ENCODE data around the gene PLXND1.

Gene PLXND1

DNA sequence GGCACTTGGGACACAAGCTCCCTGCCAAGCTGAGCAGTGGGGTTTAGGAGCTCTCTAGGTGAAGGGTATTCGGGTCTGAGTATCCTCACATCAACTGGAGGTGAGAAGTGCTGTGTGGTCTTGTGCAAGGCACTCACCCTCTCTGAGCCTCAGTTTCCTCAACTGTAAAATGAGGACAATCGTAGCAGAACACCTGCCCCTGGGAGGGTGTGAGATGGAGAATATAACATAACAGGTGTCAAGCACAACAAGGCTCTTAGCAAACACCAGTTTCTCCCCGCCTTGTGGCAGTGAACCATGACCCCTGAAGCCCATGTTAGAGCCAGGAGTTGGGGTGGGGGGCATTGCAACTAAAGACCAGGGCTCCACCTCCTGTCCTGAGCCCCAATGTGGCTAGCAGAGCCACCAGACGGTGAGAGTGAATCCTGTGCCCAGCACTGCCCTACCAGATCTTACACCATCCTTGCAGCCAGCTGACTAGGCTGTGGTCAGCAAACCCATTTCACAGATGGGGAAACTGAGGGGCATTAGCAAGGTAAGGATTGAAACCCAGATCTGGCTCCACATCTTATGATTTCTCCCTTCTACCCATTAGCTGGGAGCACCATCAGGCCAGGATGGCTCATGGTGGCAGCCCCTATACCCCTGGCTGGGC, 2.6 kb upstream of the PLXND1 start:
- H3K4me3 ChIP-seq (replicated peaks in 1 of 2; ENCODE audit: low read depth in 2 of 2, low read length in 2 of 2) = no peak overlapping the region
- TF ChIP-seq CTCF (IDR thresholded peaks at IDR 0.05; ENCODE audit: low read depth, low read length) = no peak
- DNase-seq (ENCODE audit: low read depth in 2 of 2) = no peak

DNA sequence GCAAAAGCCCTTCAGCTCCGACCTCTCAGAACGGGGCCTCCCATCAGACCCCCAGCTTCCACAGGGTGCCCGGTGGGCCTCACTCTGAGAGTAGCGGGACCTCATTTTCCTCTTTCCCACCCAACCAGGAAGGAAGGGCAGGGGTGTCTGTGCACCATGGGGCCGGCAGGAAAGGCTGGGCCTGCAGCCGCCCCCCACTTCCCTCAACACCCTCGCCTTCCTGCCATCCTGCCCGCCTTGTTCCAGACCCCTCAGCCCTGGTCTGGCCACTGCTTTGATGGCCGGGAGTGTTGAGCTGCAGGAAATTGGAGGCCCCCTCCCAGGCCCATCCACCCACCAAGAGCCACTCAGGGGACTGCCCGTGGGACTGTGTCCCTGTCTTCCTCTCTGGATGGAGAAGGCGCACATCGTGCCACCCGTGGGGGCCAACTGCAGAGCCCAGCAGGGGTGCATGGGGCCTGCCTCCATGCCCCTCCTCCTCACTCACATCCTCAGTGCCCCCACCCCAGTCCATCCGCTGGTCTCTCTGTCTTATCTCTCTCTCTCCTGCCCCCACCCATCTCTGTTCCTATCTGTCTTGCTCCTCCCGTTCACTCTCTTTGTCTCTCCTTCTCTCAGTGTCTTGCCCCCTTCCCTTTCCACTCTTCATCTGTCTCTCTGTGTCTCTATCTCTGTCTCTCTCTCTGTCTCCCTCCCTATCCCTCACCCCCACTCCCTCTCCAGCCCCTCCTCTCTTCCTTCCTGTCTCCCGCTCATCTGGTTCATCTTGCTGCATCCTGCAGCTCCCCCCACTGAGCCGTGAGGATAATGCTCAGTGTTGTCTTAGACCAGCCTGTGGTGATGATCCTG, 1.8 kb upstream of the PLXND1 start:
- H3K4me3 ChIP-seq (replicated peaks in 1 of 2; ENCODE audit: low read depth in 2 of 2, low read length in 2 of 2) = no peak overlapping the region
- DNase-seq (ENCODE audit: low read depth in 2 of 2) = peak; percentile 75 to 79
- peak; percentile 21 for TF ChIP-seq CTCF (IDR thresholded peaks at IDR 0.05; ENCODE audit: low read depth, low read length)

GRCh38 chr3:129607391-129608068, 1.1 kb upstream of the PLXND1 start:
- TF ChIP-seq CTCF (IDR thresholded peaks at IDR 0.05; ENCODE audit: low read depth, low read length) = no peak
- DNase-seq (ENCODE audit: low read depth in 2 of 2) = peak in 1 of 2 donors; percentile 25

DNA sequence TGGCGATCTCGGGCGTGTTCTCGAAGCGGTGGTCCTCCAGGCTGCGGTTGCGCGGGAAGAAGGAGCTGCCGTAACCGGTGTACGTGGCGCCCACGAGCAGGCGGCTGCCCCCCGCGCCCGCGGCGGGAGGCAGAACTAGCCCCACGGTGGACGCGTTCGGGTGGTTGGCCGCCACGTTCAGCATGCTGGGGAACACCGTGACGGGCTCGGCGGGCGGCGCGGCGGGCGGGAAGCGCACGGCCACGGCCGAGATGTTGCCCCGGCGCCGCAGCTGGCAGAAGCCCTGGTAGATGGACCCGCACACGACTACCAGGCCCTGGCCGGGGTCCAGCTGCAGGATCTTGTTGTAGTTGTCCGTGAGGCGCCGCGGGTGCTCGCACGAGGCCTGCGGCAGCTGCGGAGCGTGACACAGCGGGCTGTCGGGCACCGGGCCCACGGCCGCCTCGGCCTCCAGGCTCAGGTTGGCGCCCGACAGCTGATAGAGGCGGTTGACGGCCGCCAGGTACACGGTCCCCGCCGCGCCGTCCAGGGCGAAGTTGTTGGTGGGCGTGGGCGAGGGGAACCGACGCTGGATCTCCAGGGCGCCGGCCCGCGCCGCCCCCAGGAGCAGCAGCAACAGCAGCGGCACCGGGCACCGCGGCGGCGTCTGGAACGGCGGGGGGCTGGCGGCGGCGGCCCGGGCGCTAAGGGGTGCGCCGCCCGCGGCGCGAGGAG, 397 bp downstream of the PLXND1 start:
- peak overlapping the region; percentile 73 to 99 for H3K4me3 ChIP-seq (replicated peaks in 1 of 2; ENCODE audit: low read depth in 2 of 2, low read length in 2 of 2)
- TF ChIP-seq CTCF (IDR thresholded peaks at IDR 0.05; ENCODE audit: low read depth, low read length) = no peak
- peak; percentile 60 to 67 for DNase-seq (ENCODE audit: low read depth in 2 of 2)

More at GRCh38 chr3:129607391-129608068, 1.1 kb upstream of the PLXND1 start:
- peak overlapping the region; percentile 46 to 54 for H3K4me3 ChIP-seq (replicated peaks in 1 of 2; ENCODE audit: low read depth in 2 of 2, low read length in 2 of 2)

- no peak for TF ChIP-seq CTCF (IDR thresholded peaks at IDR 0.05; ENCODE audit: low read depth, low read length)
- H3K4me3 ChIP-seq (replicated peaks in 1 of 2; ENCODE audit: low read depth in 2 of 2, low read length in 2 of 2) = peak overlapping the region; percentile 73 to 99
- DNase-seq (ENCODE audit: low read depth in 2 of 2) = peak; percentile 56 to 59
Measured at GRCh38 chr3:129605203-129605921, 1.1 kb downstream of the PLXND1 start.

DNA sequence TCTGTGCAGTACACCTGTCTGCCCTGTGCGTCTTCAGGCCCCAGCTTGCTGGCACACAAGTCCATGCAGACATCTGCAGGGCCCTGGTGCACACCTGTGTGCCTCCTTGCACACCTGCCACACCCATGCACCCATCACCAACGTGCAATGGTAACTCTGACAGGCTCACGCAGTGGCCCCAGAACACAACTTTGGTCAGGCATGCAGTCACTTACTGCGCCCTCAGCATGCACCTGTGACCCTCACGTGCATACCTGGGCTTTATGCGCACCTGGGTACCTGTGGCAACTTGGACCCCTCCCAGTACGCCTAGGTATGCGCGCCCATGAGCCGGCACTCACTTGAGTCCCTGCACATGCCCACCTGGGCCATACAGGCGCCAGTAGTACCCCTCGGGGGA, 1.7 kb downstream of the PLXND1 start:
- TF ChIP-seq CTCF (IDR thresholded peaks at IDR 0.05; ENCODE audit: low read depth, low read length) = no peak
- H3K4me3 ChIP-seq (replicated peaks in 1 of 2; ENCODE audit: low read depth in 2 of 2, low read length in 2 of 2) = peak overlapping the region; percentile 73 to 99
- DNase-seq (ENCODE audit: low read depth in 2 of 2) = no peak
